GM12878 (cell line): Measurements from ENCODE around the gene MRPL22. TPM values are rescaled to one million over a fixed set of nuclear protein-coding genes. Genes with fewer than 3 reads are reported as not detected.

ENCODE experiments used
- BRCA1 ChIP-seq: IDR thresholded peaks from 2 replicates; pipeline ENCODE4 v1.6.1; 2011; ENCODE audit warnings: low read depth, low read length, improper control_type of control experiment
- CBX3 ChIP-seq: fragments of 200-600 bp; sonication (generic); IDR thresholded peaks from 2 replicates; pipeline ENCODE4 v1.6.1; 2016; ENCODE audit warnings: low read depth, borderline replicate concordance
- IKZF2 ChIP-seq, 2 experiments: fragments of 450-650 bp; IDR thresholded peaks; 2 replicates each; pipeline ENCODE4 v1.6.1; 2017; ENCODE audit warnings: mild to moderate bottlenecking in 2 of 2, moderate library complexity in 2 of 2
- IRF4 ChIP-seq: IDR thresholded peaks from 2 replicates; pipeline ENCODE4 v1.6.1; 2011; ENCODE audit warnings: low read depth, low read length
- POU2F2 ChIP-seq: IDR thresholded peaks from 3 replicates; pipeline ENCODE4 v1.6.1; 2011; ENCODE audit warnings: low read depth, mild to moderate bottlenecking, low read length, borderline replicate concordance
- SRF ChIP-seq, 2 experiments: IDR thresholded peaks; 2 replicates each; pipeline ENCODE4 v1.6.1; 2011; ENCODE audit warnings: low read depth in 2 of 2, low read length in 2 of 2, mild to moderate bottlenecking in 1 of 2, moderate library complexity in 1 of 2
- TAF1 ChIP-seq: IDR thresholded peaks from 2 replicates; pipeline ENCODE4 v1.6.1; 2011; ENCODE audit warnings: mild to moderate bottlenecking, low read depth, low read length, borderline replicate concordance
- polyA plus RNA-seq, 11 experiments: library from polyadenylated mRNA; depleted of rRNA in 4 of 11; unstranded in 6 of 11; stranded (reverse) in 5 of 11; fragments of >200 nt; fragmentation: Nextera tagmentation in 4 of 11; fragmentation: Illumina TruSeq in 1 of 11; extraction: Ambion mirVana in 4 of 11; extraction: Trizol in 1 of 11; gene quantifications; 1 replicate in 1 of 11; 2 replicates in 10 of 11; pipeline versions ENCODE4 v1.2.1 to v1.2.3, GENCODE V29; 2011 to 2016; ENCODE audit warnings: inconsistent platforms in 2 of 11, missing spikeins in 2 of 11, low read depth in 1 of 11
- total RNA-seq, 4 experiments: library from RNA; depleted of rRNA in 3 of 4; stranded (reverse); fragments of >200 nt in 3 of 4; fragmentation: Illumina TruSeq in 1 of 4; extraction: Trizol in 1 of 4; gene quantifications; 2 replicates each; pipeline versions ENCODE4 v1.2.1 to v1.2.3, GENCODE V29; 2013 to 2021
- TF ChIP-seq, protein P1 (sequence below): fragments of 150-350 bp; IDR thresholded peaks from 2 replicates; pipeline ENCODE4 v1.6.1; 2014; ENCODE audit warnings: mild to moderate bottlenecking, low read depth, low read length
- TF ChIP-seq, protein P2 (sequence below): fragments of 450-650 bp; IDR thresholded peaks from 2 replicates; pipeline ENCODE4 v1.6.1; 2016; ENCODE audit warnings: mild to moderate bottlenecking, moderate library complexity, borderline replicate concordance
- TF ChIP-seq, protein P3 (sequence below): IDR thresholded peaks from 2 replicates; pipeline ENCODE4 v1.6.1; 2012; ENCODE audit warnings: mild to moderate bottlenecking, low read depth, low read length
- TF ChIP-seq, protein P4 (sequence below): fragments of 450-650 bp; IDR thresholded peaks from 2 replicates; pipeline ENCODE4 v1.6.1; 2017; ENCODE audit warnings: mild to moderate bottlenecking
- TF ChIP-seq, protein P5 (sequence below): IDR thresholded peaks from 2 replicates; pipeline ENCODE4 v1.6.1; 2011; ENCODE audit warnings: borderline replicate concordance, low read depth, mild to moderate bottlenecking, moderate library complexity, mixed read lengths, low read length; ENCODE audit not compliant: insufficient read depth; ENCODE audit errors: extremely low read length
- TF ChIP-seq, protein P6 (sequence below): fragments of 450-650 bp; IDR thresholded peaks from 2 replicates; pipeline ENCODE4 v1.6.1; 2017; ENCODE audit warnings: mild to moderate bottlenecking, low read depth, inconsistent platforms; ENCODE audit not compliant: poor library complexity, severe bottlenecking

Gene MRPL22
- total and polyA plus RNA-seq, 10 of the 15 experiments (the other 5 are each of a cell fraction or from before 2014, with no cell fraction given): 29.7 to 318 (median 93.4) TPM

DNA sequence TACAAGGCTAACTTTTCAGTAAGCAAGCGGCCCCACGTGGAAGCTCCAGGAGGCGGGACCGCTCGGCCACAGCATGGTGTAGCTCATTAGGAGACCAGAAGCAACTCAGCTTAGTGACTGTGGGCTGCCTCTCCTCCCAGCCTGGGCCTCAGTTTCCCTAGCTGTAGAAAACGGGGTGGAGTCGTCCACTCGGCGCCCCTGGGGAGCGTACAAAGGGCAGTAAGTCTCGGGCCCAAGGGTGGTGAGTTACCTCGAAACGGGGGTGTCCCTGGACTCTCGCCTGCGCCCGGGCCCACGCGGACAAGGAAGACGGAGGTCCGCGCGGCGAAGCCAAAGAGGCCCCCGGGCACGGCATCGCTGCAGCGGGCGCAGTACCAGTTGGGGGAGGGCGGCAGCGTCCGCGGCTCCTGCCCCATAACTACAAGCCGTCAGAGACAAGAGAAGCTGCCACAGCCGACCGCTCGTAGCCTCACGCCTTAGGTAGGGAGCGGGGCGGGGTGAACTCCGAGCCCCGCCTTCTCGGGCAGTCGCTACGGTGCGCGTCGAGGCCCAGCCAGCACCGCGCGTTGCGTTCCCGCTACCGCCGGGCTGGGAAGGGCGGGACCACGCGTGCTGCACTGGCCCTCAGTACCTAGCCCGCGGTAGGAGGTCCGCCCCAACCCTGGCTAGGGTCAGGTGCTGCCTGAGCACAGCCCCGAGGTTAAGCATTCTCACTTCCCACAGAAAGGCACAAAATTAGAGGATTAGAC lies 3.0 kb upstream of the MRPL22 start, which contains the start of gene GEMIN5 (continued):
- TF ChIP-seq, protein P1, sequence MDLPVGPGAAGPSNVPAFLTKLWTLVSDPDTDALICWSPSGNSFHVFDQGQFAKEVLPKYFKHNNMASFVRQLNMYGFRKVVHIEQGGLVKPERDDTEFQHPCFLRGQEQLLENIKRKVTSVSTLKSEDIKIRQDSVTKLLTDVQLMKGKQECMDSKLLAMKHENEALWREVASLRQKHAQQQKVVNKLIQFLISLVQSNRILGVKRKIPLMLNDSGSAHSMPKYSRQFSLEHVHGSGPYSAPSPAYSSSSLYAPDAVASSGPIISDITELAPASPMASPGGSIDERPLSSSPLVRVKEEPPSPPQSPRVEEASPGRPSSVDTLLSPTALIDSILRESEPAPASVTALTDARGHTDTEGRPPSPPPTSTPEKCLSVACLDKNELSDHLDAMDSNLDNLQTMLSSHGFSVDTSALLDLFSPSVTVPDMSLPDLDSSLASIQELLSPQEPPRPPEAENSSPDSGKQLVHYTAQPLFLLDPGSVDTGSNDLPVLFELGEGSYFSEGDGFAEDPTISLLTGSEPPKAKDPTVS: no peak
- TF ChIP-seq TAF1 (peak; percentile 70; the same call in 1 of the 2 replicates), CBX3 (no peak), POU2F2 (0 out of 3 replicates have a peak, but pooled peaks have one; percentile 18), BRCA1 (no peak), IRF4 (0 out of 2 replicates have a peak, but pooled peaks have one; percentile 46), SRF (IDR thresholded peaks at IDR 0.05; ENCODE audit: low read depth in 2 of 2, low read length in 2 of 2) (no peak), IKZF2 (IDR thresholded peaks at IDR 0.05) (peak in 1 of 2 experiments; percentile 23; a peak in 1 of 4 replicates)
- TF ChIP-seq, protein P2, sequence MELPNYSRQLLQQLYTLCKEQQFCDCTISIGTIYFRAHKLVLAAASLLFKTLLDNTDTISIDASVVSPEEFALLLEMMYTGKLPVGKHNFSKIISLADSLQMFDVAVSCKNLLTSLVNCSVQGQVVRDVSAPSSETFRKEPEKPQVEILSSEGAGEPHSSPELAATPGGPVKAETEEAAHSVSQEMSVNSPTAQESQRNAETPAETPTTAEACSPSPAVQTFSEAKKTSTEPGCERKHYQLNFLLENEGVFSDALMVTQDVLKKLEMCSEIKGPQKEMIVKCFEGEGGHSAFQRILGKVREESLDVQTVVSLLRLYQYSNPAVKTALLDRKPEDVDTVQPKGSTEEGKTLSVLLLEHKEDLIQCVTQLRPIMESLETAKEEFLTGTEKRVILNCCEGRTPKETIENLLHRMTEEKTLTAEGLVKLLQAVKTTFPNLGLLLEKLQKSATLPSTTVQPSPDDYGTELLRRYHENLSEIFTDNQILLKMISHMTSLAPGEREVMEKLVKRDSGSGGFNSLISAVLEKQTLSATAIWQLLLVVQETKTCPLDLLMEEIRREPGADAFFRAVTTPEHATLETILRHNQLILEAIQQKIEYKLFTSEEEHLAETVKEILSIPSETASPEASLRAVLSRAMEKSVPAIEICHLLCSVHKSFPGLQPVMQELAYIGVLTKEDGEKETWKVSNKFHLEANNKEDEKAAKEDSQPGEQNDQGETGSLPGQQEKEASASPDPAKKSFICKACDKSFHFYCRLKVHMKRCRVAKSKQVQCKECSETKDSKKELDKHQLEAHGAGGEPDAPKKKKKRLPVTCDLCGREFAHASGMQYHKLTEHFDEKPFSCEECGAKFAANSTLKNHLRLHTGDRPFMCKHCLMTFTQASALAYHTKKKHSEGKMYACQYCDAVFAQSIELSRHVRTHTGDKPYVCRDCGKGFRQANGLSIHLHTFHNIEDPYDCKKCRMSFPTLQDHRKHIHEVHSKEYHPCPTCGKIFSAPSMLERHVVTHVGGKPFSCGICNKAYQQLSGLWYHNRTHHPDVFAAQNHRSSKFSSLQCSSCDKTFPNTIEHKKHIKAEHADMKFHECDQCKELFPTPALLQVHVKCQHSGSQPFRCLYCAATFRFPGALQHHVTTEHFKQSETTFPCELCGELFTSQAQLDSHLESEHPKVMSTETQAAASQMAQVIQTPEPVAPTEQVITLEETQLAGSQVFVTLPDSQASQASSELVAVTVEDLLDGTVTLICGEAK: peak; percentile 33; the same call in 1 of the 2 replicates
- TF ChIP-seq, protein P3, sequence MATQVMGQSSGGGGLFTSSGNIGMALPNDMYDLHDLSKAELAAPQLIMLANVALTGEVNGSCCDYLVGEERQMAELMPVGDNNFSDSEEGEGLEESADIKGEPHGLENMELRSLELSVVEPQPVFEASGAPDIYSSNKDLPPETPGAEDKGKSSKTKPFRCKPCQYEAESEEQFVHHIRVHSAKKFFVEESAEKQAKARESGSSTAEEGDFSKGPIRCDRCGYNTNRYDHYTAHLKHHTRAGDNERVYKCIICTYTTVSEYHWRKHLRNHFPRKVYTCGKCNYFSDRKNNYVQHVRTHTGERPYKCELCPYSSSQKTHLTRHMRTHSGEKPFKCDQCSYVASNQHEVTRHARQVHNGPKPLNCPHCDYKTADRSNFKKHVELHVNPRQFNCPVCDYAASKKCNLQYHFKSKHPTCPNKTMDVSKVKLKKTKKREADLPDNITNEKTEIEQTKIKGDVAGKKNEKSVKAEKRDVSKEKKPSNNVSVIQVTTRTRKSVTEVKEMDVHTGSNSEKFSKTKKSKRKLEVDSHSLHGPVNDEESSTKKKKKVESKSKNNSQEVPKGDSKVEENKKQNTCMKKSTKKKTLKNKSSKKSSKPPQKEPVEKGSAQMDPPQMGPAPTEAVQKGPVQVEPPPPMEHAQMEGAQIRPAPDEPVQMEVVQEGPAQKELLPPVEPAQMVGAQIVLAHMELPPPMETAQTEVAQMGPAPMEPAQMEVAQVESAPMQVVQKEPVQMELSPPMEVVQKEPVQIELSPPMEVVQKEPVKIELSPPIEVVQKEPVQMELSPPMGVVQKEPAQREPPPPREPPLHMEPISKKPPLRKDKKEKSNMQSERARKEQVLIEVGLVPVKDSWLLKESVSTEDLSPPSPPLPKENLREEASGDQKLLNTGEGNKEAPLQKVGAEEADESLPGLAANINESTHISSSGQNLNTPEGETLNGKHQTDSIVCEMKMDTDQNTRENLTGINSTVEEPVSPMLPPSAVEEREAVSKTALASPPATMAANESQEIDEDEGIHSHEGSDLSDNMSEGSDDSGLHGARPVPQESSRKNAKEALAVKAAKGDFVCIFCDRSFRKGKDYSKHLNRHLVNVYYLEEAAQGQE: no peak
- TF ChIP-seq, protein P4, sequence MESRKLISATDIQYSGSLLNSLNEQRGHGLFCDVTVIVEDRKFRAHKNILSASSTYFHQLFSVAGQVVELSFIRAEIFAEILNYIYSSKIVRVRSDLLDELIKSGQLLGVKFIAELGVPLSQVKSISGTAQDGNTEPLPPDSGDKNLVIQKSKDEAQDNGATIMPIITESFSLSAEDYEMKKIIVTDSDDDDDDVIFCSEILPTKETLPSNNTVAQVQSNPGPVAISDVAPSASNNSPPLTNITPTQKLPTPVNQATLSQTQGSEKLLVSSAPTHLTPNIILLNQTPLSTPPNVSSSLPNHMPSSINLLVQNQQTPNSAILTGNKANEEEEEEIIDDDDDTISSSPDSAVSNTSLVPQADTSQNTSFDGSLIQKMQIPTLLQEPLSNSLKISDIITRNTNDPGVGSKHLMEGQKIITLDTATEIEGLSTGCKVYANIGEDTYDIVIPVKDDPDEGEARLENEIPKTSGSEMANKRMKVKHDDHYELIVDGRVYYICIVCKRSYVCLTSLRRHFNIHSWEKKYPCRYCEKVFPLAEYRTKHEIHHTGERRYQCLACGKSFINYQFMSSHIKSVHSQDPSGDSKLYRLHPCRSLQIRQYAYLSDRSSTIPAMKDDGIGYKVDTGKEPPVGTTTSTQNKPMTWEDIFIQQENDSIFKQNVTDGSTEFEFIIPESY: no peak
- TF ChIP-seq, protein P5, sequence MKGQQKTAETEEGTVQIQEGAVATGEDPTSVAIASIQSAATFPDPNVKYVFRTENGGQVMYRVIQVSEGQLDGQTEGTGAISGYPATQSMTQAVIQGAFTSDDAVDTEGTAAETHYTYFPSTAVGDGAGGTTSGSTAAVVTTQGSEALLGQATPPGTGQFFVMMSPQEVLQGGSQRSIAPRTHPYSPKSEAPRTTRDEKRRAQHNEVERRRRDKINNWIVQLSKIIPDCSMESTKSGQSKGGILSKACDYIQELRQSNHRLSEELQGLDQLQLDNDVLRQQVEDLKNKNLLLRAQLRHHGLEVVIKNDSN: no peak
- TF ChIP-seq, protein P6, sequence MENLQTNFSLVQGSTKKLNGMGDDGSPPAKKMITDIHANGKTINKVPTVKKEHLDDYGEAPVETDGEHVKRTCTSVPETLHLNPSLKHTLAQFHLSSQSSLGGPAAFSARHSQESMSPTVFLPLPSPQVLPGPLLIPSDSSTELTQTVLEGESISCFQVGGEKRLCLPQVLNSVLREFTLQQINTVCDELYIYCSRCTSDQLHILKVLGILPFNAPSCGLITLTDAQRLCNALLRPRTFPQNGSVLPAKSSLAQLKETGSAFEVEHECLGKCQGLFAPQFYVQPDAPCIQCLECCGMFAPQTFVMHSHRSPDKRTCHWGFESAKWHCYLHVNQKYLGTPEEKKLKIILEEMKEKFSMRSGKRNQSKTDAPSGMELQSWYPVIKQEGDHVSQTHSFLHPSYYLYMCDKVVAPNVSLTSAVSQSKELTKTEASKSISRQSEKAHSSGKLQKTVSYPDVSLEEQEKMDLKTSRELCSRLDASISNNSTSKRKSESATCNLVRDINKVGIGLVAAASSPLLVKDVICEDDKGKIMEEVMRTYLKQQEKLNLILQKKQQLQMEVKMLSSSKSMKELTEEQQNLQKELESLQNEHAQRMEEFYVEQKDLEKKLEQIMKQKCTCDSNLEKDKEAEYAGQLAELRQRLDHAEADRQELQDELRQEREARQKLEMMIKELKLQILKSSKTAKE: no peak
